ENCODE data around the gene COG6. TPM values are rescaled to one million over a fixed set of nuclear protein-coding genes. Genes with fewer than 3 reads are reported as not detected.

COG6 gene
- total and polyA plus RNA-seq, 10 of the 15 experiments (the other 5 are each of a cell fraction or from before 2014, with no cell fraction given) = 4.5 to 29.8 (median 12.6) TPM

- TF ChIP-seq SPI1 (IDR thresholded peaks at IDR 0.05; ENCODE audit: borderline replicate concordance, insufficient read depth, low read depth, low read length) (no peak), NFXL1 (IDR thresholded peaks at IDR 0.05; ENCODE audit: borderline replicate concordance) (no peak), RUNX3 (IDR thresholded peaks at IDR 0.05; ENCODE audit: low read length) (no peak; the same call in 1 of the 2 replicates), PBX3 (IDR thresholded peaks at IDR 0.05; ENCODE audit: insufficient replicate concordance, low read depth, low read length) (no peak), ZNF207 (IDR thresholded peaks at IDR 0.05; ENCODE audit: borderline replicate concordance) (no peak), SMARCA5 (IDR thresholded peaks at IDR 0.05) (no peak; the same call in 1 of the 2 replicates), BHLHE40 (IDR thresholded peaks at IDR 0.05; ENCODE audit: borderline replicate concordance in 1 of 2, low read depth in 2 of 2, low read length in 1 of 2) (peak; percentile 8 to 35; a peak in 1 of 4 replicates), EGR1 (IDR thresholded peaks at IDR 0.05; ENCODE audit: borderline replicate concordance in 1 of 2, low read depth in 2 of 2, low read length in 2 of 2) (0 out of 3 replicates have a peak, but pooled peaks of 1 of the 2 experiments have one; percentile 21), HDAC6 (IDR thresholded peaks at IDR 0.05; ENCODE audit: unreplicated experiment) (no peak), FOS (IDR thresholded peaks at IDR 0.05; ENCODE audit: borderline replicate concordance, extremely low read depth, insufficient read length) (no peak), MYB (IDR thresholded peaks at IDR 0.05; ENCODE audit: borderline replicate concordance, low read depth, low read length) (no peak), WRNIP1 (IDR thresholded peaks at IDR 0.05; ENCODE audit: borderline replicate concordance, low read depth, low read length) (no peak)
- TF ChIP-seq, protein P1, sequence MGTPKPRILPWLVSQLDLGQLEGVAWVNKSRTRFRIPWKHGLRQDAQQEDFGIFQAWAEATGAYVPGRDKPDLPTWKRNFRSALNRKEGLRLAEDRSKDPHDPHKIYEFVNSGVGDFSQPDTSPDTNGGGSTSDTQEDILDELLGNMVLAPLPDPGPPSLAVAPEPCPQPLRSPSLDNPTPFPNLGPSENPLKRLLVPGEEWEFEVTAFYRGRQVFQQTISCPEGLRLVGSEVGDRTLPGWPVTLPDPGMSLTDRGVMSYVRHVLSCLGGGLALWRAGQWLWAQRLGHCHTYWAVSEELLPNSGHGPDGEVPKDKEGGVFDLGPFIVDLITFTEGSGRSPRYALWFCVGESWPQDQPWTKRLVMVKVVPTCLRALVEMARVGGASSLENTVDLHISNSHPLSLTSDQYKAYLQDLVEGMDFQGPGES (IDR thresholded peaks at IDR 0.05) = no peak
- TF ChIP-seq, protein P2, sequence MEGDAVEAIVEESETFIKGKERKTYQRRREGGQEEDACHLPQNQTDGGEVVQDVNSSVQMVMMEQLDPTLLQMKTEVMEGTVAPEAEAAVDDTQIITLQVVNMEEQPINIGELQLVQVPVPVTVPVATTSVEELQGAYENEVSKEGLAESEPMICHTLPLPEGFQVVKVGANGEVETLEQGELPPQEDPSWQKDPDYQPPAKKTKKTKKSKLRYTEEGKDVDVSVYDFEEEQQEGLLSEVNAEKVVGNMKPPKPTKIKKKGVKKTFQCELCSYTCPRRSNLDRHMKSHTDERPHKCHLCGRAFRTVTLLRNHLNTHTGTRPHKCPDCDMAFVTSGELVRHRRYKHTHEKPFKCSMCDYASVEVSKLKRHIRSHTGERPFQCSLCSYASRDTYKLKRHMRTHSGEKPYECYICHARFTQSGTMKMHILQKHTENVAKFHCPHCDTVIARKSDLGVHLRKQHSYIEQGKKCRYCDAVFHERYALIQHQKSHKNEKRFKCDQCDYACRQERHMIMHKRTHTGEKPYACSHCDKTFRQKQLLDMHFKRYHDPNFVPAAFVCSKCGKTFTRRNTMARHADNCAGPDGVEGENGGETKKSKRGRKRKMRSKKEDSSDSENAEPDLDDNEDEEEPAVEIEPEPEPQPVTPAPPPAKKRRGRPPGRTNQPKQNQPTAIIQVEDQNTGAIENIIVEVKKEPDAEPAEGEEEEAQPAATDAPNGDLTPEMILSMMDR (IDR thresholded peaks at IDR 0.05 in 2 of 3, conservative IDR thresholded peaks at IDR 0.05 in 1 of 3; ENCODE audit: control insufficient read depth in 2 of 3, extremely low read depth in 1 of 3, insufficient read depth in 1 of 3, low read depth in 3 of 3, low read length in 3 of 3) = no peak
Measured at GRCh38 chr13:39655569-39656324, at the start of gene COG6 (continued).

Data from GM12878 (cell line).